CD14-positive monocyte (primary cell): Measurements from ENCODE around the gene AKAP6. TPM values are rescaled to one million over a fixed set of nuclear protein-coding genes. Genes with fewer than 3 reads are reported as not detected.

ENCODE experiments used
- DNase-seq, 3 donors: peaks; one replicate each; pipeline ENCODE4 v3.0.0-alpha.2; 2011 to 2022
- H2AFZ ChIP-seq: 2 replicates; pipeline ENCODE4 v1.6.0; 2012; ENCODE audit warnings: mild to moderate bottlenecking, low read depth, low read length, inconsistent platforms; ENCODE audit not compliant: insufficient read depth, poor library complexity, severe bottlenecking
- H3K27ac ChIP-seq, 2 donors: 1 replicate in 1 of 2; 2 replicates in 1 of 2; pipeline ENCODE4 v1.5.1; 2012 to 2013; ENCODE audit warnings: low read length in 2 of 2, control low read depth in 1 of 2, inconsistent platforms in 1 of 2, low read depth in 1 of 2, mild to moderate bottlenecking in 1 of 2
- H3K27me3 ChIP-seq, 2 donors: one replicate each; pipeline versions ENCODE4 v1.6.0 to v1.6.1; 2011 to 2013; ENCODE audit warnings: low read length in 2 of 2; ENCODE audit not compliant: control insufficient read depth in 2 of 2, insufficient read depth in 2 of 2
- H3K36me3 ChIP-seq, 2 donors: replicated peaks in 1 of 2; 1 replicate in 1 of 2; 2 replicates in 1 of 2; pipeline versions ENCODE4 v1.5.1 to v1.6.1; 2012 to 2013; ENCODE audit warnings: low read length in 2 of 2, control low read depth in 1 of 2, inconsistent platforms in 1 of 2, mild to moderate bottlenecking in 1 of 2; ENCODE audit not compliant: insufficient read depth in 2 of 2, control insufficient read depth in 1 of 2
- H3K4me1 ChIP-seq, 2 donors: 1 replicate in 1 of 2; 2 replicates in 1 of 2; pipeline versions ENCODE4 v1.5.1 to v1.6.1; 2012 to 2013; ENCODE audit warnings: low read length in 2 of 2, control low read depth in 1 of 2, inconsistent platforms in 1 of 2, mild to moderate bottlenecking in 1 of 2, moderate library complexity in 1 of 2; ENCODE audit not compliant: insufficient read depth in 2 of 2, control insufficient read depth in 1 of 2
- H3K4me2 ChIP-seq: replicated peaks from 2 replicates; pipeline ENCODE3; 2012; ENCODE audit warnings: low read length, moderate library complexity, mild to moderate bottlenecking; ENCODE audit not compliant: poor library complexity, severe bottlenecking; ENCODE audit errors: extremely low read depth
- H3K4me3 ChIP-seq, 3 experiments: fragments of 200-600 bp in 1 of 3; sonication (generic) in 1 of 3; replicated peaks in 1 of 3; 1 replicate in 2 of 3; 2 replicates in 1 of 3; pipeline ENCODE4 v1.5.1; 2011 to 2013; ENCODE audit warnings: low read length in 3 of 3, mild to moderate bottlenecking in 3 of 3, control low read depth in 2 of 3, low read depth in 2 of 3, inconsistent platforms in 1 of 3, moderate library complexity in 1 of 3
- H3K79me2 ChIP-seq: 2 replicates; pipeline ENCODE4 v1.6.0; 2012; ENCODE audit warnings: mild to moderate bottlenecking, control low read depth, inconsistent platforms, low read length, moderate library complexity; ENCODE audit not compliant: insufficient read depth
- H3K9ac ChIP-seq: 2 replicates; pipeline ENCODE4 v1.6.0; 2017; ENCODE audit warnings: low read length, mild to moderate bottlenecking; ENCODE audit not compliant: insufficient read depth, poor library complexity, severe bottlenecking
- H3K9me3 ChIP-seq, 2 donors: replicated peaks in 1 of 2; 1 replicate in 1 of 2; 2 replicates in 1 of 2; pipeline versions ENCODE4 v1.5.1 to v1.6.1; 2012 to 2013; ENCODE audit warnings: low read length in 2 of 2, control low read depth in 1 of 2; ENCODE audit not compliant: control insufficient read depth in 1 of 2, insufficient read depth in 1 of 2
- H4K20me1 ChIP-seq: 2 replicates; pipeline ENCODE4 v1.6.0; 2012; ENCODE audit warnings: mild to moderate bottlenecking, low read length, control low read depth, moderate library complexity; ENCODE audit not compliant: insufficient read depth
- H3K27ac Mint-ChIP-seq, 7 donors: one replicate each; pipeline ENCODE4 v1.8.0; 2020; ENCODE audit warnings: mild to moderate bottlenecking in 7 of 7, mixed read lengths in 7 of 7, moderate library complexity in 6 of 7, inconsistent platforms in 2 of 7
- H3K27me3 Mint-ChIP-seq, 3 donors: one replicate each; pipeline ENCODE4 v1.8.0; 2021 to 2022; ENCODE audit warnings: low read depth in 3 of 3, mild to moderate bottlenecking in 3 of 3, mixed read lengths in 3 of 3, moderate library complexity in 3 of 3, inconsistent platforms in 1 of 3
- H3K36me3 Mint-ChIP-seq, 2 donors: one replicate each; pipeline ENCODE4 v1.8.0; 2020; ENCODE audit warnings: mixed read lengths in 2 of 2, inconsistent platforms in 1 of 2, mild to moderate bottlenecking in 1 of 2
- H3K4me1 Mint-ChIP-seq: one replicate; pipeline ENCODE4 v1.8.0; 2020; ENCODE audit warnings: mild to moderate bottlenecking, mixed read lengths
- H3K4me3 Mint-ChIP-seq, 2 donors: one replicate each; pipeline ENCODE4 v1.8.0; 2020; ENCODE audit warnings: mild to moderate bottlenecking in 2 of 2, mixed read lengths in 2 of 2, moderate library complexity in 1 of 2
- H3K9me3 Mint-ChIP-seq, 7 donors: one replicate each; pipeline ENCODE4 v1.8.0; 2020 to 2022; ENCODE audit warnings: mixed read lengths in 7 of 7, mild to moderate bottlenecking in 6 of 7, moderate library complexity in 6 of 7, inconsistent platforms in 2 of 7
- WGBS: methylation state at CpG from one replicate; pipeline ENCODE4 v1.1.5; 2013; ENCODE audit warnings: missing lambda C conversion rate; ENCODE audit not compliant: insufficient coverage; 5-methylcytosine and 5-hydroxymethylcytosine counted together
- intact Hi-C, 2 donors: fragments of 100-400 bp; cut with micrococcal nuclease; formaldehyde crosslinking; loops; one replicate each; pipeline versions ENCODE4 v1.15.0 to v1.15.1; 2023
- polyA plus RNA-seq, 3 donors: library from polyadenylated mRNA; depleted of rRNA in 1 of 3; unstranded in 2 of 3; stranded (reverse) in 1 of 3; fragments of 300-500 nt in 2 of 3; fragments of >200 nt in 1 of 3; fragmentation: Illumina TruSeq in 2 of 3; gene quantifications; 1 replicate in 2 of 3; 2 replicates in 1 of 3; pipeline ENCODE4 v1.2.3, GENCODE V29; 2012 to 2021
- TF ChIP-seq, protein P1 (sequence below): fragments of 200-600 bp; IDR thresholded peaks from one replicate; pipeline ENCODE4 v1.8.0; 2022; ENCODE audit warnings: antibody characterized with exemption, mild to moderate bottlenecking

AKAP6 gene
- polyA plus RNA-seq, 3 donors = not detected

- no peak for DNase-seq
- Histone ChIP-seq H3K4me1 (no peaks in the 10 kb centered on the region), H3K9me3 (peaks cover 0 to 16% of the 10 kb centered on the region in 2 donors), H3K79me2 (no peaks in the 10 kb centered on the region), H3K9ac (no peak overlapping the region), H3K4me2 (no peak overlapping the region), H3K4me3 (no peak overlapping the region), H2AFZ (no peak overlapping the region), H3K36me3 (no peaks in the 10 kb centered on the region), H3K27me3 (no peaks in the 10 kb centered on the region), H4K20me1 (no peaks in the 10 kb centered on the region), H3K27ac (no peak overlapping the region)
- Mint-ChIP-seq H3K36me3 (no peaks in the 10 kb centered on the region), H3K4me1 (no peaks in the 10 kb centered on the region), H3K4me3 (no peak overlapping the region), H3K9me3 (peaks cover 2 to 15% (median 7%) of the 10 kb centered on the region in 7 donors), H3K27me3 (peaks cover 0 to 2% (median 0%) of the 10 kb centered on the region in 3 donors), H3K27ac (peak overlapping the region in 1 of 7 donors; percentile 35)
- WGBS = no CpG with 5 or more reads among the region's 1 CpG
- intact Hi-C loops = no loop called here
- TF ChIP-seq, protein P1, sequence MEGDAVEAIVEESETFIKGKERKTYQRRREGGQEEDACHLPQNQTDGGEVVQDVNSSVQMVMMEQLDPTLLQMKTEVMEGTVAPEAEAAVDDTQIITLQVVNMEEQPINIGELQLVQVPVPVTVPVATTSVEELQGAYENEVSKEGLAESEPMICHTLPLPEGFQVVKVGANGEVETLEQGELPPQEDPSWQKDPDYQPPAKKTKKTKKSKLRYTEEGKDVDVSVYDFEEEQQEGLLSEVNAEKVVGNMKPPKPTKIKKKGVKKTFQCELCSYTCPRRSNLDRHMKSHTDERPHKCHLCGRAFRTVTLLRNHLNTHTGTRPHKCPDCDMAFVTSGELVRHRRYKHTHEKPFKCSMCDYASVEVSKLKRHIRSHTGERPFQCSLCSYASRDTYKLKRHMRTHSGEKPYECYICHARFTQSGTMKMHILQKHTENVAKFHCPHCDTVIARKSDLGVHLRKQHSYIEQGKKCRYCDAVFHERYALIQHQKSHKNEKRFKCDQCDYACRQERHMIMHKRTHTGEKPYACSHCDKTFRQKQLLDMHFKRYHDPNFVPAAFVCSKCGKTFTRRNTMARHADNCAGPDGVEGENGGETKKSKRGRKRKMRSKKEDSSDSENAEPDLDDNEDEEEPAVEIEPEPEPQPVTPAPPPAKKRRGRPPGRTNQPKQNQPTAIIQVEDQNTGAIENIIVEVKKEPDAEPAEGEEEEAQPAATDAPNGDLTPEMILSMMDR = no peak
Observed at GRCh38 chr14:32426028-32426427, 96.9 kb downstream of the AKAP6 start.

- Histone ChIP-seq H3K9ac (no peak overlapping the region), H3K27me3 (no peaks in the 10 kb centered on the region), H3K4me3 (no peak overlapping the region), H3K4me1 (no peaks in the 10 kb centered on the region), H2AFZ (no peak overlapping the region), H3K79me2 (no peaks in the 10 kb centered on the region), H4K20me1 (no peaks in the 10 kb centered on the region), H3K9me3 (peaks cover 0 to 14% of the 10 kb centered on the region in 2 donors), H3K27ac (no peak overlapping the region), H3K4me2 (no peak overlapping the region), H3K36me3 (no peaks in the 10 kb centered on the region)
- no peak for DNase-seq
- intact Hi-C loops = no loop called here
- Mint-ChIP-seq H3K27me3 (peaks cover 0 to 2% (median 0%) of the 10 kb centered on the region in 3 donors), H3K36me3 (no peaks in the 10 kb centered on the region), H3K4me1 (no peaks in the 10 kb centered on the region), H3K9me3 (peaks cover 2 to 12% (median 7%) of the 10 kb centered on the region in 7 donors), H3K27ac (peak overlapping the region in 1 of 7 donors; percentile 27), H3K4me3 (no peak overlapping the region)
- WGBS = 94% methylated on average over 5 of the region's 8 CpGs
- TF ChIP-seq, protein P1 = no peak
Observed at GRCh38 chr14:32426586-32427388, 97.7 kb downstream of the AKAP6 start.
